AG04449 (cell line): ENCODE results near the gene GPR176.

ENCODE experiments used
- CTCF ChIA-PET: fragments of 350-600 bp; formaldehyde crosslinking; extraction: SDS; loops from one replicate; lab custom pipeline; 2021; ENCODE audit warnings: antibody characterized with exemption; lab: Yijun Ruan, JAX
- POLR2A ChIA-PET: fragments of 400-600, 350-600 bp; formaldehyde crosslinking; extraction: SDS; loops from one replicate; lab custom pipeline; 2020; ENCODE audit warnings: antibody characterized with exemption, inconsistent platforms; lab: Yijun Ruan, JAX
- DNase-seq: peaks from one replicate; pipeline ENCODE4 v3.0.0-alpha.2; 2010; ENCODE audit warnings: low read depth, low spot score
- H3K4me3 ChIP-seq: 2 replicates; pipeline ENCODE4 v1.5.1; 2011; ENCODE audit warnings: low read depth, mild to moderate bottlenecking, control low read depth, low read length
- TF ChIP-seq, protein P1 (sequence below): IDR thresholded peaks from one replicate; pipeline ENCODE4 v1.5.1; 2011; ENCODE audit warnings: mild to moderate bottlenecking, moderate library complexity, low read length, control low read depth, inconsistent platforms; ENCODE audit not compliant: insufficient read depth; ENCODE audit errors: missing control alignments

Gene GPR176

GRCh38 chr15:39948817-39949216 lies 28.8 kb upstream of the GPR176 start:
- no peak for DNase-seq
- CTCF ChIA-PET = interaction anchor here (0.7 to 1.6 kb wide), 3 partner anchors 21 to 163 kb away, joined by 3 read pairs; no protein-coding TSS in a partner anchor
- TF ChIP-seq, protein P1, sequence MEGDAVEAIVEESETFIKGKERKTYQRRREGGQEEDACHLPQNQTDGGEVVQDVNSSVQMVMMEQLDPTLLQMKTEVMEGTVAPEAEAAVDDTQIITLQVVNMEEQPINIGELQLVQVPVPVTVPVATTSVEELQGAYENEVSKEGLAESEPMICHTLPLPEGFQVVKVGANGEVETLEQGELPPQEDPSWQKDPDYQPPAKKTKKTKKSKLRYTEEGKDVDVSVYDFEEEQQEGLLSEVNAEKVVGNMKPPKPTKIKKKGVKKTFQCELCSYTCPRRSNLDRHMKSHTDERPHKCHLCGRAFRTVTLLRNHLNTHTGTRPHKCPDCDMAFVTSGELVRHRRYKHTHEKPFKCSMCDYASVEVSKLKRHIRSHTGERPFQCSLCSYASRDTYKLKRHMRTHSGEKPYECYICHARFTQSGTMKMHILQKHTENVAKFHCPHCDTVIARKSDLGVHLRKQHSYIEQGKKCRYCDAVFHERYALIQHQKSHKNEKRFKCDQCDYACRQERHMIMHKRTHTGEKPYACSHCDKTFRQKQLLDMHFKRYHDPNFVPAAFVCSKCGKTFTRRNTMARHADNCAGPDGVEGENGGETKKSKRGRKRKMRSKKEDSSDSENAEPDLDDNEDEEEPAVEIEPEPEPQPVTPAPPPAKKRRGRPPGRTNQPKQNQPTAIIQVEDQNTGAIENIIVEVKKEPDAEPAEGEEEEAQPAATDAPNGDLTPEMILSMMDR = no peak
- no peak overlapping the region for H3K4me3 ChIP-seq
- POLR2A ChIA-PET = no interaction called here

GRCh38 chr15:39947401-39948197 lies 27.5 kb upstream of the GPR176 start:
- ChIA-PET POLR2A (no interaction called here), CTCF (interaction anchor here (1.0 to 1.6 kb wide), 4 partner anchors 10 to 162 kb away, joined by 3 to 4 read pairs (median 3); no protein-coding TSS in a partner anchor)
- H3K4me3 ChIP-seq = no peak overlapping the region
- TF ChIP-seq, protein P1 = no peak
- DNase-seq = no peak

- ChIA-PET POLR2A (no interaction called here), CTCF (interaction anchor here (1.1 to 1.2 kb wide), 2 partner anchors 11 to 72 kb away, joined by 3 to 4 read pairs; no protein-coding TSS in a partner anchor)
- H3K4me3 ChIP-seq = no peak overlapping the region
- TF ChIP-seq, protein P1 = no peak
- DNase-seq = no peak
These were observed 26.8 kb upstream of the GPR176 start for GRCh38 chr15:39946862-39947261.

DNA sequence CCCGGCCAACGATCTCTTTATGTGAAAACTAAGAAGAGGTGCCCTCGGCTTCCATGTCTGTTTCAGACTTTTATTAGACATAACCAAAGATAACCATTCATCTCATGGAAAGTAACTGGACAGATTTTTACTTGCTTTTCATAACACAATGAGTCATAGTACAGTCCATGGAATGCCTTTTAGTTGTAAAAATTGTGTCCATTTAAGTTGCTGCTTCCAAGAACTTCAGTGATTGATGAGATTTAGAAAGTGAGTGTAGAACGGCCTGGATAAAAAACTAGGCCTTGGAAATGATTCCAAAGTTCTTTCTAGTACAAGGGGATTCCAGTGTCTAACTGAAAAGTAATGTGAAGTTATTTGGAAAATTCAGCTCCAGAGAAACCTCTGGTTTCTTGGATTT lies 24.7 kb upstream of the GPR176 start:
- TF ChIP-seq, protein P1 = no peak
- peak; percentile 89 for DNase-seq
- ChIA-PET POLR2A (no interaction called here), CTCF (no interaction called here)
- H3K4me3 ChIP-seq = no peak overlapping the region

- ChIA-PET POLR2A (interaction anchor here (1.4 kb wide), 1 partner anchor 9 kb away, joined by 4 read pairs; the partner anchor contains the start of gene EIF2AK4), CTCF (interaction anchor here (1.4 kb wide), 1 partner anchor 154 kb away, joined by 5 read pairs; no protein-coding TSS in a partner anchor)
- TF ChIP-seq, protein P1 = no peak
- no peak for DNase-seq
- no peak overlapping the region for H3K4me3 ChIP-seq
These were observed 22.7 kb upstream of the GPR176 start for GRCh38 chr15:39942753-39943150.

DNA sequence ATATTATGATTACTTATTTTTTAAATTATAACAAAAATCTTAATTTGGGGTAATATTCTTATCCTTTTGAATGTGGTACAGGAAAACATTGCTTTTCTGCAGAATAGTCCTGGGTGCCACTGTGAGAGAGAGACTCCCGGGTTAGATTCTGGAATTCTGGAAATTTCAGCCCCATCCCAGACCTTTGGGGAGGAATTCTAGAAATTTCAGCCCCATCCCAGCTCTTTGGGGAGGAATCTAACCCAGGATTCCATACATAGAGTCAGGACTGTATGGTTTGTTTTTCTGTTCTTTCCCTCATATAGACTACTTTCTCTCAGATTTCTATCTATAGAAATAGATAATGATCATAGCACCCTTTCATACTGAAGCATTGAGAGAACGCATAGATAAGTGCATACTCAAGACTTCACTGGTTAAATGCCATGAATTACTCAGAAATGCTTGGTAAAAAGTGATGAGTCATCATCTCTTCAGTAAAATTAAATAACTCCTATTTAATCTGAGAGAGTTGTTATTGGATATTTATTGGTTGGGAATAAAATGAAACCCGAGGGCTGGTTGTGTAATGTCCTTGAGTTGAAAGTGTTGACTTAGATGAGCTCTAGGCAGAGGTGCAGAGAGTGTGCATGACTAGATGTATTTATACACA lies 22.2 kb upstream of the GPR176 start:
- peak; percentile 59 for DNase-seq
- TF ChIP-seq, protein P1 = no peak
- ChIA-PET CTCF (interaction anchor here (1.4 kb wide), 1 partner anchor 153 kb away, joined by 5 read pairs; no protein-coding TSS in a partner anchor), POLR2A (interaction anchor here (1.4 kb wide), 1 partner anchor 8 kb away, joined by 4 read pairs; the partner anchor contains the start of gene EIF2AK4)
- no peak overlapping the region for H3K4me3 ChIP-seq
